ENCODE results near the gene CASQ2. TPM values are rescaled to one million over a fixed set of nuclear protein-coding genes. Genes with fewer than 3 reads are reported as not detected.
A peak's percentile ranks its signal among the peaks of the same experiment; 100 is the strongest.

The CASQ2 gene
- total RNA-seq, 4 donors from 2014 or later = 1.1 to 3.9 (median 1.5) TPM

- TF ChIP-seq CTCF (IDR thresholded peaks at IDR 0.05) = no peak
- TF ChIP-seq POLR2A (IDR thresholded peaks at IDR 0.05) = no peak
- no peaks in the 10 kb centered on the region for H3K27me3 ChIP-seq
- no peaks in the 10 kb centered on the region for H3K36me3 ChIP-seq
- no peak overlapping the region for H3K4me3 ChIP-seq (replicated peaks in 1 of 3)
- no peak for DNase-seq
- no peaks in the 10 kb centered on the region for H3K9me3 ChIP-seq
- no peak overlapping the region for H3K27ac ChIP-seq
- 90 to 94% methylated on average over 1 of the region's 1 CpG for whole genome bisulfite sequencing, 2 donors
- intact Hi-C loops (cut with DNase I) = no loop called here
- H3K4me1 ChIP-seq = peaks cover 48 to 50% of the 10 kb centered on the region in 2 donors
Observed at GRCh38 chr1:115669886-115670285, 98.6 kb downstream of the CASQ2 start.

- Histone ChIP-seq H3K27ac (no peak overlapping the region), H3K27me3 (no peaks in the 10 kb centered on the region), H3K4me3 (replicated peaks in 1 of 3) (no peak overlapping the region), H3K9me3 (no peaks in the 10 kb centered on the region), H3K36me3 (peaks cover 1 to 4% of the 10 kb centered on the region in 2 donors), H3K4me1 (peaks cover 46 to 49% of the 10 kb centered on the region in 2 donors)
- intact Hi-C loops (cut with DNase I) = no loop called here
- DNase-seq = no peak
- 92 to 95% methylated on average over 5 of the region's 5 CpGs for WGBS, 2 donors
- TF ChIP-seq POLR2A (IDR thresholded peaks at IDR 0.05) = no peak
- TF ChIP-seq CTCF (IDR thresholded peaks at IDR 0.05) = no peak
Observed at GRCh38 chr1:115669002-115669673, 99.4 kb downstream of the CASQ2 start.

- 86 to 96% methylated on average over 1 of the region's 1 CpG for WGBS, 2 donors
- H3K27me3 ChIP-seq = no peaks in the 10 kb centered on the region
- H3K4me3 ChIP-seq (replicated peaks in 1 of 3) = no peak overlapping the region
- TF ChIP-seq POLR2A (IDR thresholded peaks at IDR 0.05) (no peak), CTCF (IDR thresholded peaks at IDR 0.05) (no peak)
- no peak for DNase-seq
- intact Hi-C loops (cut with DNase I) = no loop called here
- H3K36me3 ChIP-seq = peaks cover 7 to 10% of the 10 kb centered on the region in 2 donors
- H3K9me3 ChIP-seq = no peaks in the 10 kb centered on the region
- peaks cover 40 to 46% of the 10 kb centered on the region in 2 donors for H3K4me1 ChIP-seq
- H3K27ac ChIP-seq = no peak overlapping the region
Observed at GRCh38 chr1:115668579-115668978, 99.9 kb downstream of the CASQ2 start.

- peak; percentile 92 to 93 for DNase-seq
- Histone ChIP-seq H3K4me3 (replicated peaks in 1 of 3) (no peak overlapping the region), H3K9me3 (no peaks in the 10 kb centered on the region), H3K27ac (peak overlapping the region; percentile 58 to 80 (median 59)), H3K27me3 (no peaks in the 10 kb centered on the region), H3K36me3 (peaks cover 8 to 14% of the 10 kb centered on the region in 2 donors), H3K4me1 (peaks cover 40 to 46% of the 10 kb centered on the region in 2 donors)
- intact Hi-C loops (cut with DNase I) = no loop called here
- 40 to 41% methylated on average over 3 to 4 of the region's 4 CpGs for WGBS, 2 donors
- no peak for TF ChIP-seq POLR2A (IDR thresholded peaks at IDR 0.05)
- TF ChIP-seq CTCF (IDR thresholded peaks at IDR 0.05) = no peak
Observed at GRCh38 chr1:115666702-115667101, 101.8 kb downstream of the CASQ2 start.

- intact Hi-C loops (cut with DNase I) = no loop called here
- WGBS, 2 donors = 37 to 56% methylated on average over 6 of the region's 6 CpGs
- Histone ChIP-seq H3K36me3 (peaks cover 8 to 14% of the 10 kb centered on the region in 2 donors), H3K4me1 (peaks cover 37 to 41% of the 10 kb centered on the region in 2 donors), H3K27ac (peak overlapping the region; percentile 40 to 80 (median 59)), H3K9me3 (no peaks in the 10 kb centered on the region), H3K27me3 (no peaks in the 10 kb centered on the region), H3K4me3 (replicated peaks in 1 of 3) (no peak overlapping the region)
- DNase-seq = peak; percentile 55 to 73
- no peak for TF ChIP-seq CTCF (IDR thresholded peaks at IDR 0.05)
- no peak for TF ChIP-seq POLR2A (IDR thresholded peaks at IDR 0.05)
Observed at GRCh38 chr1:115666206-115666605, 102.3 kb downstream of the CASQ2 start.
